ENCODE data around the gene IFNK. TPM values are rescaled to one million over a fixed set of nuclear protein-coding genes. Genes with fewer than 3 reads are reported as not detected.

Gene IFNK
- total RNA-seq, 1 donor from 2014 or later: not detected

- no peak for DNase-seq (ENCODE audit: low spot score)
These were observed 12.3 kb upstream of the IFNK start for GRCh38 chr9:27511771-27512170.

- DNase-seq (ENCODE audit: low spot score): peak; percentile 24
These were observed 9.5 kb upstream of the IFNK start for GRCh38 chr9:27514551-27514950.

- no peak for DNase-seq (ENCODE audit: low spot score)
These were observed 6.1 kb upstream of the IFNK start for GRCh38 chr9:27518006-27518405.

- no peak for DNase-seq (ENCODE audit: low spot score)
These were observed 5.3 kb upstream of the IFNK start for GRCh38 chr9:27518809-27519208.

- no peak for DNase-seq (ENCODE audit: low spot score)
These were observed 4.3 kb upstream of the IFNK start for GRCh38 chr9:27519466-27520465.

- DNase-seq (ENCODE audit: low spot score): no peak
These were observed 3.1 kb upstream of the IFNK start for GRCh38 chr9:27520986-27521385.

GRCh38 chr9:27523141-27523540 lies 949 bp upstream of the IFNK start:
- no peak for DNase-seq (ENCODE audit: low spot score)

GRCh38 chr9:27527702-27528075 lies 3.6 kb downstream of the IFNK start:
- no peak for DNase-seq (ENCODE audit: low spot score)

GRCh38 chr9:27528076-27528885 lies 4.2 kb downstream of the IFNK start:
- DNase-seq (ENCODE audit: low spot score): peak; percentile 83

GRCh38 chr9:27528886-27529315 lies 4.8 kb downstream of the IFNK start:
- peak; percentile 24 for DNase-seq (ENCODE audit: low spot score)

- DNase-seq (ENCODE audit: low spot score): peak; percentile 86
These were observed 5.5 kb downstream of the IFNK start, which contains the start of gene MOB3B for GRCh38 chr9:27529316-27530278. Gene MOB3B (minus strand): TSS chr9:27529814. CDS start chr9:27455550, 74,264 bp downstream.

- DNase-seq (ENCODE audit: low spot score): no peak
These were observed 7.0 kb downstream of the IFNK start for GRCh38 chr9:27530915-27531755.

GRCh38 chr9:27532046-27532445 lies 8.0 kb downstream of the IFNK start:
- no peak for DNase-seq (ENCODE audit: low spot score)

GRCh38 chr9:27533311-27533710 lies 9.2 kb downstream of the IFNK start:
- DNase-seq (ENCODE audit: low spot score): no peak

- no peak for DNase-seq (ENCODE audit: low spot score)
These were observed 10.0 kb downstream of the IFNK start for GRCh38 chr9:27534131-27534530.

- no peak for DNase-seq (ENCODE audit: low spot score)
These were observed 10.6 kb downstream of the IFNK start for GRCh38 chr9:27534658-27535209.

GRCh38 chr9:27535701-27536118 lies 11.6 kb downstream of the IFNK start:
- no peak for DNase-seq (ENCODE audit: low spot score)

- DNase-seq (ENCODE audit: low spot score): no peak
These were observed 12.1 kb downstream of the IFNK start for GRCh38 chr9:27536168-27536567.

- no peak for DNase-seq (ENCODE audit: low spot score)
These were observed 12.9 kb downstream of the IFNK start for GRCh38 chr9:27537027-27537435.

- DNase-seq (ENCODE audit: low spot score): no peak
These were observed 13.7 kb downstream of the IFNK start for GRCh38 chr9:27537756-27538155.
